ENCODE data around the gene PSMG4.

The PSMG4 gene

DNA sequence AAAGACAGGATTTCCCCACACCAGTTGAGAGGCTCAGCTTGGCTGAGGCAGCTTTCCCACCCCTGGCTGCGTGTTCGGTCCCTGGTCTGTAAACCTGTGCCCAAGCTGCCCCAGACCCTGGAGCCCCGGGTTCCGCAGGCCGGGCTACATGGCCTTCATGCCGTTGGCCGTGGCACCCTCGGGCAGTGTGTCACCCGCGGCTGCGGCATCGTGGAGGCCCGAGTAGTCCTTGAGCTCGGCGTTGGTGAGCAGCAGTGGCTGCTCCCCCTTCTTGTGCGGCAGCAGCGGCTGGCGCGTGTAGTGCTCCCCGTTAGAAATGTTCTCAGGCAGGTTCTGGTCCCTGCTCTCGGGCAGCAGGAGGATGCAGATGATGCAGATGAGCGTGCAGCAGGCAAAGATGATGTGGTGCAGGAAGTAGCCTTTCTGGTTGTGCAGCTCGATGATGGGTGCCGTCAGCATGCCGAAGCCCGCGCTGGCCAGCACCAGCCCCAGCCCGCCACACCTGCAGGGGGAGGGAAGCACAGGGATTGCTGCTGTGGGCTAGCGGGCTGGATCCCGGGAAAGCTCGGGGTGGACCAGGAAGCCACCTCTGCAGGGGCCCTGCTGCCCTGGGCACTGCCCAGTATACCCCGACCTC is 14.3 kb downstream of the PSMG4 start:
- ChIA-PET POLR2A (no interaction called here), CTCF (interaction anchor here (0.6 to 1.9 kb wide), 2 partner anchors 22 to 377 kb away, joined by 3 to 5 read pairs; no protein-coding TSS in a partner anchor)
- TF ChIP-seq, protein P1, sequence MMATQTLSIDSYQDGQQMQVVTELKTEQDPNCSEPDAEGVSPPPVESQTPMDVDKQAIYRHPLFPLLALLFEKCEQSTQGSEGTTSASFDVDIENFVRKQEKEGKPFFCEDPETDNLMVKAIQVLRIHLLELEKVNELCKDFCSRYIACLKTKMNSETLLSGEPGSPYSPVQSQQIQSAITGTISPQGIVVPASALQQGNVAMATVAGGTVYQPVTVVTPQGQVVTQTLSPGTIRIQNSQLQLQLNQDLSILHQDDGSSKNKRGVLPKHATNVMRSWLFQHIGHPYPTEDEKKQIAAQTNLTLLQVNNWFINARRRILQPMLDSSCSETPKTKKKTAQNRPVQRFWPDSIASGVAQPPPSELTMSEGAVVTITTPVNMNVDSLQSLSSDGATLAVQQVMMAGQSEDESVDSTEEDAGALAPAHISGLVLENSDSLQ (IDR thresholded peaks at IDR 0.05): no peak
- no peak for TF ChIP-seq L3MBTL2 (conservative IDR thresholded peaks at IDR 0.05)
- no peak for TF ChIP-seq HDGF (IDR thresholded peaks at IDR 0.05; ENCODE audit: borderline replicate concordance)
- TF ChIP-seq FOXM1 (IDR thresholded peaks at IDR 0.05; ENCODE audit: borderline replicate concordance): no peak
- no peak for TF ChIP-seq FOXK2 (IDR thresholded peaks at IDR 0.05)
- TF ChIP-seq ARNT (IDR thresholded peaks at IDR 0.05): no peak
- no peak for TF ChIP-seq FOXA1 (IDR thresholded peaks at IDR 0.05)
- TF ChIP-seq ZNF384 (IDR thresholded peaks at IDR 0.05): no peak
- no peak for TF ChIP-seq SUZ12 (IDR thresholded peaks at IDR 0.05)
- no peak for DNase-seq (ENCODE audit: extremely low spot score)

DNA sequence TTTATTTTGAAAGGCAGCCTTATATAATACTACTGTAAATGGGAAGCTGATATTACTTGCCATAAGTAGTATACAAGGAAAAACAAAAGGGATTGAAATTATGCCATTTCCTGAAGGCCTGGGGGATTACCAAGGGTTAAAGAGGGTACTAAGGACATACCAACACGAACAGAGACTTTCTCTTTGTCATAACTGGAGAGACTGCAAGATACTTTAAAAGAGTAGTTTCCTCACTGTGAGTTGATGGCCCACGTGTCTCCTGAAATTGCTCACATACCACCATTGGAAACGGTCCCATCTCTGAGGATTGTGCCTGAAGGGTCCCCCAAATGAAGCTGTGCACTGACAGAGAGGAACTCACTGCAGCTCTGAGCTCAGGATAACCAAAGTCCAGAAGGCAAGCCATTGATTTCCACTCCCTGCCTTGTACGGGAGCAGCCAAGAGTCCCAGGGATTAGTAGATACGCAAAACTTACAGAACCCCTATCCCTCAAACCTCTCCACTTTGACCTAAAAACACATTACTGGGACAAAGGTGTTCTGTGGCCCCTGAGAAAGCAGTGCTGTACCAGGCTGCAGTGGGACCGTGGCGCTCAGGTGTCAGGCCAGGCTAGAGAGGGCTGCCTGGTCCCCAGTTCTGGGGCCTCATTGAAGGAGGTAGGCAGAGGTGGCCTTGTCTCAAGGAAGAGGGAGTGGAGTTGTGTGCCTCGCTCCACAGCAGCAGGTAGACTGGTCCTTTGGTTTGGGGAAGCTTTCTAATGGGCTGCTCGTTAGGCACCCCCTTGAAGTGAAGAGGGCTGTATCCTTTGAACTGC is 15.2 kb downstream of the PSMG4 start:
- ChIA-PET POLR2A (no interaction called here), CTCF (interaction anchor here (0.6 to 1.9 kb wide), 2 partner anchors 22 to 377 kb away, joined by 3 to 5 read pairs; no protein-coding TSS in a partner anchor)

DNA sequence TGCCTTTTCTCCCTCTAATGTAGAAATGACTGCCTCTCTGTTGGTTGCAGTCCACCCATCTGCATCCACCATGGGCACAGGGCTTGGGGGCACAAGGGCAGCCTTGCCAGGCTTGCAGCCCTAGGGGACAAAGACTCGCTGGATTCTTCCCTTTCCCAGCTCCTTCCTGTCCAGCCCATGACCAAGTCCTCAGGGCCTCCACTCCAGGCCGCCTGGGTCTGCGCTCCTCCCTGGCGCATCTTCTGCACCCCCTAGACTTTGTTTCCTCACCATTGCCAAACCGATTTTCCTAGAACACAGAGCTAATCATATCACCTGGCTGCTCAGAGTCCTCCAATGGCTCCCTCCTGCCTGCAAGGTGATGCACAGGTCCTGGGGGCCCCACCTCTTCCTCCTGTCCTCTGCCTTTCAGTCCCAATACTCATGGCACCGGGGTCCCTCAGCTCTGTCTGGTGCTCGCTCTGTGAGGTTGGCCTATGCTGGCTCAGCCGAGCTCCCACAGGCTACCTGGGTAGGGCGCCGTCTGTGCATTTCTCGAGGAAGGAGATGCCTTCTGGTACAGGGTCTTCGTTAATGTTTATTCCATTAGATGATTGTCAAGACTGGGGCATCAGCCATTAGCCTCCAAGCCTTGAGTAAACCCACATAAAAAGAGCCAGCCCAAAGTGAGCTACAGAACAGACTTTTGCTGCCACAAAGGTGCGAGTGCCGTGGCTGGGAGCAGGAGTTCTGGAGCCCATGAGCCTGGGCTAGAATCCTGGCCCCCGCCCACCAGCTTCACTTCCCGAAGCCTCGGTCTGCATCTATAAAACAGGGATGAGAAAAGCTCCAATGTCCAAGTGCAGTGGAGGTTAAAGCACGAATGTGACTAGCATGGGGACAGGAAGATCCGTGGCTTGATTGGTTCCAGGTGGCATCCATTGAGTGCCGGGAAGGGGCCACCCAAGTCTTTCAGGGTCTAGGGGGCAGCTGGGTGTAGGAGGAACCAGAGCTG is 17.7 kb downstream of the PSMG4 start:
- TF ChIP-seq FOXA1 (IDR thresholded peaks at IDR 0.05) (no peak), HDGF (IDR thresholded peaks at IDR 0.05; ENCODE audit: borderline replicate concordance) (no peak), SUZ12 (IDR thresholded peaks at IDR 0.05) (no peak), BHLHE40 (IDR thresholded peaks at IDR 0.05; ENCODE audit: borderline replicate concordance) (no peak), CTBP1 (IDR thresholded peaks at IDR 0.05; ENCODE audit: borderline replicate concordance) (no peak), ARNT (IDR thresholded peaks at IDR 0.05) (no peak), FOXM1 (IDR thresholded peaks at IDR 0.05; ENCODE audit: borderline replicate concordance) (no peak), L3MBTL2 (conservative IDR thresholded peaks at IDR 0.05) (no peak), TARDBP (IDR thresholded peaks at IDR 0.05) (no peak), LEF1 (IDR thresholded peaks at IDR 0.05; ENCODE audit: borderline replicate concordance) (no peak), FOXK2 (IDR thresholded peaks at IDR 0.05) (no peak)
- TF ChIP-seq, protein P1 (IDR thresholded peaks at IDR 0.05): no peak
- DNase-seq (ENCODE audit: extremely low spot score): no peak
- ChIA-PET CTCF (interaction anchor here (0.5 to 0.6 kb wide), 2 partner anchors 17 to 335 kb away, joined by 5 to 9 read pairs; no protein-coding TSS in a partner anchor), POLR2A (no interaction called here)

More for the DNA sequence above, 15.2 kb downstream of the PSMG4 start:
- TF ChIP-seq FOXK2 (IDR thresholded peaks at IDR 0.05): no peak
- no peak for TF ChIP-seq L3MBTL2 (conservative IDR thresholded peaks at IDR 0.05)
- no peak for TF ChIP-seq NFRKB (IDR thresholded peaks at IDR 0.05)
- TF ChIP-seq ARNT (IDR thresholded peaks at IDR 0.05): no peak
- TF ChIP-seq, protein P1 (IDR thresholded peaks at IDR 0.05): no peak
- no peak for TF ChIP-seq LEF1 (IDR thresholded peaks at IDR 0.05; ENCODE audit: borderline replicate concordance)
- TF ChIP-seq FOXM1 (IDR thresholded peaks at IDR 0.05; ENCODE audit: borderline replicate concordance): no peak
- TF ChIP-seq ELF4 (IDR thresholded peaks at IDR 0.05): no peak
- TF ChIP-seq SUZ12 (IDR thresholded peaks at IDR 0.05): no peak
- no peak for TF ChIP-seq SP1 (IDR thresholded peaks at IDR 0.05)
- no peak for TF ChIP-seq ZNF384 (IDR thresholded peaks at IDR 0.05)
- DNase-seq (ENCODE audit: extremely low spot score): no peak

DNA sequence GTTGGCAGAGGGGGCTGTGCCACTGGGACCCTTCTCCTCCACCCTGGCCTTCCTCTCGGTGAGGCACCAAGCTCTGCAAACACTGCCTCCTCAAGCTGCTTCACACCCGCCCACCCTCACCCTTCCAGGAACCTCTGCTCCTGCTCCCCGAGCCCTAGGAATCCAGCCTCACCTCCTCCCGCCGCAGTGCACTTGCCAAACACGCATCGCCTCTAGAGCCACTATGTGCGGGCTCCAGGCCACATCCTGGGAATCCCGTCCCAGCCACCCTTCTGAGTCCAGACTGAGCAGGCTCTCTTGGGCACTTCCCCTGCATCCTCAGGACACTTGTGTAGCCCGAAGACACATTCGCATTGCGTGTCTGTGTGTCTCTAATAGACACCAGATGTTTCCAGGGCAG is 18.5 kb downstream of the PSMG4 start:
- POLR2A ChIA-PET: no interaction called here

More for the DNA sequence above, 18.5 kb downstream of the PSMG4 start:
- TF ChIP-seq ARNT (IDR thresholded peaks at IDR 0.05) (no peak), ELF4 (IDR thresholded peaks at IDR 0.05) (no peak), NFRKB (IDR thresholded peaks at IDR 0.05) (no peak), FOXA1 (IDR thresholded peaks at IDR 0.05) (no peak), SP1 (IDR thresholded peaks at IDR 0.05) (no peak), TARDBP (IDR thresholded peaks at IDR 0.05) (no peak), L3MBTL2 (conservative IDR thresholded peaks at IDR 0.05) (no peak), ZNF384 (IDR thresholded peaks at IDR 0.05) (no peak), FOXK2 (IDR thresholded peaks at IDR 0.05) (no peak), FOXM1 (IDR thresholded peaks at IDR 0.05; ENCODE audit: borderline replicate concordance) (no peak), CTBP1 (IDR thresholded peaks at IDR 0.05; ENCODE audit: borderline replicate concordance) (no peak), BHLHE40 (IDR thresholded peaks at IDR 0.05; ENCODE audit: borderline replicate concordance) (no peak), LEF1 (IDR thresholded peaks at IDR 0.05; ENCODE audit: borderline replicate concordance) (no peak), SUZ12 (IDR thresholded peaks at IDR 0.05) (no peak), HDGF (IDR thresholded peaks at IDR 0.05; ENCODE audit: borderline replicate concordance) (no peak)
- TF ChIP-seq, protein P1 (IDR thresholded peaks at IDR 0.05): no peak
- no peak for DNase-seq (ENCODE audit: extremely low spot score)
- CTCF ChIA-PET: no interaction called here
